ENCODE measurements around the gene CAMP. TPM values are rescaled to one million over a fixed set of nuclear protein-coding genes. Genes with fewer than 3 reads are reported as not detected.

Gene CAMP
- total and polyA plus RNA-seq, 2 of the 13 experiments (the other 11 are each of a cell fraction or from before 2014, with no cell fraction given), result not detected

DNA sequence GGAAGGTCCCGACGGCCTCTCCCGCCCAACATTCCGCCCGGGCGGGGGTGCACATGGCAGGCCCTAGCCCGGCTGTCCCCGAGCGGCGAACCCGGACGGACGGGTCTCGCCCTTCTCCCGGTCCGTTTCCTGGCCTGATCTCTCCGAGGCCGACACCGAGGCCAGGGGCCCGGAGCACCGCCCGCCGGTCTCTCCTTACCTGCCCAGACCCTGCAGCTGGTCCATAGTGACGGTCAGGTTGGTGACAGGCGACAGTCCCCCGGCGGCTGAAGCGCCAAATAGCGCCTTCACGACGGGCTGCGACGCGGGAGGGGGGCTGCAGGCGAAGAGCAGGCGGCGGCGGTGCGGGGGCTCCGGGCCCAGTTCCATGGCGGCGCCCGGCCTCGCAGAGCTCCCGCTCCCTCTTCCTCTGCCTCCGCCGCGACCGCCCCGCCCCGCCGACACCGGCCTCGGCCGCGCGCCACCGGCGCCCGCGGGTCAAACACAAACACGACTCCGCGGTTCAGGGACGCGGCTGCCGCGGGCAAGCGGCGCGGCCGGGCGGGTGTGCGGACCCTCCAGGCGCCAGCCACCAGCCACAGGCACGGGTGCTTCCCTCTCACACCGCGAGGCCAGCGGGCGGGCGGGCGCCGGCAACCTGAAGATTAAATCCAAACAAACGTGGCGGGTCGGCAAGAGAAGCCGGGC lies 35.6 kb upstream of the CAMP start (continued):
- TF ChIP-seq ZBTB3 (CRISPR knock-in tag; IDR thresholded peaks at IDR 0.05; ENCODE audit: borderline replicate concordance, low read depth) (no peak), KDM5B (CRISPR knock-in tag; IDR thresholded peaks at IDR 0.05; ENCODE audit: borderline replicate concordance) (no peak), KLF11 (CRISPR knock-in tag; IDR thresholded peaks at IDR 0.05) (no peak), ZNF552 (CRISPR knock-in tag; IDR thresholded peaks at IDR 0.05; ENCODE audit: borderline replicate concordance) (no peak), SP2 (CRISPR knock-in tag; IDR thresholded peaks at IDR 0.05) (no peak), ZNF225 (CRISPR knock-in tag; IDR thresholded peaks at IDR 0.05) (no peak), ATF1 (CRISPR knock-in tag; IDR thresholded peaks at IDR 0.05) (no peak), SRSF1 (optimal IDR thresholded peaks at IDR 0.05; ENCODE audit: low read depth, low read length) (no peak), PAX8 (CRISPR knock-in tag; IDR thresholded peaks at IDR 0.05; ENCODE audit: borderline replicate concordance) (no peak; the same call in 1 of the 2 replicates), CENPT (CRISPR knock-in tag; IDR thresholded peaks at IDR 0.05; ENCODE audit: low read depth) (no peak), ZNF367 (CRISPR knock-in tag; IDR thresholded peaks at IDR 0.05; ENCODE audit: borderline replicate concordance) (peak; percentile 22; the same call in 1 of the 2 replicates), NCOA5 (CRISPR knock-in tag; IDR thresholded peaks at IDR 0.05) (no peak), ZNF569 (CRISPR knock-in tag; IDR thresholded peaks at IDR 0.05; ENCODE audit: borderline replicate concordance) (no peak)
- TF ChIP-seq, protein P1, sequence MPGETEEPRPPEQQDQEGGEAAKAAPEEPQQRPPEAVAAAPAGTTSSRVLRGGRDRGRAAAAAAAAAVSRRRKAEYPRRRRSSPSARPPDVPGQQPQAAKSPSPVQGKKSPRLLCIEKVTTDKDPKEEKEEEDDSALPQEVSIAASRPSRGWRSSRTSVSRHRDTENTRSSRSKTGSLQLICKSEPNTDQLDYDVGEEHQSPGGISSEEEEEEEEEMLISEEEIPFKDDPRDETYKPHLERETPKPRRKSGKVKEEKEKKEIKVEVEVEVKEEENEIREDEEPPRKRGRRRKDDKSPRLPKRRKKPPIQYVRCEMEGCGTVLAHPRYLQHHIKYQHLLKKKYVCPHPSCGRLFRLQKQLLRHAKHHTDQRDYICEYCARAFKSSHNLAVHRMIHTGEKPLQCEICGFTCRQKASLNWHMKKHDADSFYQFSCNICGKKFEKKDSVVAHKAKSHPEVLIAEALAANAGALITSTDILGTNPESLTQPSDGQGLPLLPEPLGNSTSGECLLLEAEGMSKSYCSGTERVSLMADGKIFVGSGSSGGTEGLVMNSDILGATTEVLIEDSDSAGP (CRISPR knock-in tag; IDR thresholded peaks at IDR 0.05; ENCODE audit: borderline replicate concordance), result peak; percentile 56; the same call in 1 of the 2 replicates
- TF ChIP-seq, protein P2, sequence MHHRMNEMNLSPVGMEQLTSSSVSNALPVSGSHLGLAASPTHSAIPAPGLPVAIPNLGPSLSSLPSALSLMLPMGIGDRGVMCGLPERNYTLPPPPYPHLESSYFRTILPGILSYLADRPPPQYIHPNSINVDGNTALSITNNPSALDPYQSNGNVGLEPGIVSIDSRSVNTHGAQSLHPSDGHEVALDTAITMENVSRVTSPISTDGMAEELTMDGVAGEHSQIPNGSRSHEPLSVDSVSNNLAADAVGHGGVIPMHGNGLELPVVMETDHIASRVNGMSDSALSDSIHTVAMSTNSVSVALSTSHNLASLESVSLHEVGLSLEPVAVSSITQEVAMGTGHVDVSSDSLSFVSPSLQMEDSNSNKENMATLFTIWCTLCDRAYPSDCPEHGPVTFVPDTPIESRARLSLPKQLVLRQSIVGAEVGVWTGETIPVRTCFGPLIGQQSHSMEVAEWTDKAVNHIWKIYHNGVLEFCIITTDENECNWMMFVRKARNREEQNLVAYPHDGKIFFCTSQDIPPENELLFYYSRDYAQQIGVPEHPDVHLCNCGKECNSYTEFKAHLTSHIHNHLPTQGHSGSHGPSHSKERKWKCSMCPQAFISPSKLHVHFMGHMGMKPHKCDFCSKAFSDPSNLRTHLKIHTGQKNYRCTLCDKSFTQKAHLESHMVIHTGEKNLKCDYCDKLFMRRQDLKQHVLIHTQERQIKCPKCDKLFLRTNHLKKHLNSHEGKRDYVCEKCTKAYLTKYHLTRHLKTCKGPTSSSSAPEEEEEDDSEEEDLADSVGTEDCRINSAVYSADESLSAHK (CRISPR knock-in tag; IDR thresholded peaks at IDR 0.05; ENCODE audit: borderline replicate concordance), result no peak
- TF ChIP-seq, protein P3, sequence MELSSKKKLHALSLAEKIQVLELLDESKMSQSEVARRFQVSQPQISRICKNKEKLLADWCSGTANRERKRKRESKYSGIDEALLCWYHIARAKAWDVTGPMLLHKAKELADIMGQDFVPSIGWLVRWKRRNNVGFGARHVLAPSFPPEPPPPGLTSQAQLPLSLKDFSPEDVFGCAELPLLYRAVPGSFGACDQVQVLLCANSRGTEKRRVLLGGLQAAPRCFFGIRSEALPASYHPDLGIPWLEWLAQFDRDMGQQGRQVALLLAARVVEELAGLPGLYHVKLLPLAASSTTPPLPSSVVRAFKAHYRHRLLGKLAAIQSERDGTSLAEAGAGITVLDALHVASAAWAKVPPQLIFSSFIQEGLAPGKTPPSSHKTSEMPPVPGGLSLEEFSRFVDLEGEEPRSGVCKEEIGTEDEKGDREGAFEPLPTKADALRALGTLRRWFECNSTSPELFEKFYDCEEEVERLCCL (CRISPR knock-in tag; IDR thresholded peaks at IDR 0.05; ENCODE audit: borderline replicate concordance), result no peak
- TF ChIP-seq, protein P4, sequence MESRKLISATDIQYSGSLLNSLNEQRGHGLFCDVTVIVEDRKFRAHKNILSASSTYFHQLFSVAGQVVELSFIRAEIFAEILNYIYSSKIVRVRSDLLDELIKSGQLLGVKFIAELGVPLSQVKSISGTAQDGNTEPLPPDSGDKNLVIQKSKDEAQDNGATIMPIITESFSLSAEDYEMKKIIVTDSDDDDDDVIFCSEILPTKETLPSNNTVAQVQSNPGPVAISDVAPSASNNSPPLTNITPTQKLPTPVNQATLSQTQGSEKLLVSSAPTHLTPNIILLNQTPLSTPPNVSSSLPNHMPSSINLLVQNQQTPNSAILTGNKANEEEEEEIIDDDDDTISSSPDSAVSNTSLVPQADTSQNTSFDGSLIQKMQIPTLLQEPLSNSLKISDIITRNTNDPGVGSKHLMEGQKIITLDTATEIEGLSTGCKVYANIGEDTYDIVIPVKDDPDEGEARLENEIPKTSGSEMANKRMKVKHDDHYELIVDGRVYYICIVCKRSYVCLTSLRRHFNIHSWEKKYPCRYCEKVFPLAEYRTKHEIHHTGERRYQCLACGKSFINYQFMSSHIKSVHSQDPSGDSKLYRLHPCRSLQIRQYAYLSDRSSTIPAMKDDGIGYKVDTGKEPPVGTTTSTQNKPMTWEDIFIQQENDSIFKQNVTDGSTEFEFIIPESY (CRISPR knock-in tag; IDR thresholded peaks at IDR 0.05), result no peak
- TF ChIP-seq, protein P5, sequence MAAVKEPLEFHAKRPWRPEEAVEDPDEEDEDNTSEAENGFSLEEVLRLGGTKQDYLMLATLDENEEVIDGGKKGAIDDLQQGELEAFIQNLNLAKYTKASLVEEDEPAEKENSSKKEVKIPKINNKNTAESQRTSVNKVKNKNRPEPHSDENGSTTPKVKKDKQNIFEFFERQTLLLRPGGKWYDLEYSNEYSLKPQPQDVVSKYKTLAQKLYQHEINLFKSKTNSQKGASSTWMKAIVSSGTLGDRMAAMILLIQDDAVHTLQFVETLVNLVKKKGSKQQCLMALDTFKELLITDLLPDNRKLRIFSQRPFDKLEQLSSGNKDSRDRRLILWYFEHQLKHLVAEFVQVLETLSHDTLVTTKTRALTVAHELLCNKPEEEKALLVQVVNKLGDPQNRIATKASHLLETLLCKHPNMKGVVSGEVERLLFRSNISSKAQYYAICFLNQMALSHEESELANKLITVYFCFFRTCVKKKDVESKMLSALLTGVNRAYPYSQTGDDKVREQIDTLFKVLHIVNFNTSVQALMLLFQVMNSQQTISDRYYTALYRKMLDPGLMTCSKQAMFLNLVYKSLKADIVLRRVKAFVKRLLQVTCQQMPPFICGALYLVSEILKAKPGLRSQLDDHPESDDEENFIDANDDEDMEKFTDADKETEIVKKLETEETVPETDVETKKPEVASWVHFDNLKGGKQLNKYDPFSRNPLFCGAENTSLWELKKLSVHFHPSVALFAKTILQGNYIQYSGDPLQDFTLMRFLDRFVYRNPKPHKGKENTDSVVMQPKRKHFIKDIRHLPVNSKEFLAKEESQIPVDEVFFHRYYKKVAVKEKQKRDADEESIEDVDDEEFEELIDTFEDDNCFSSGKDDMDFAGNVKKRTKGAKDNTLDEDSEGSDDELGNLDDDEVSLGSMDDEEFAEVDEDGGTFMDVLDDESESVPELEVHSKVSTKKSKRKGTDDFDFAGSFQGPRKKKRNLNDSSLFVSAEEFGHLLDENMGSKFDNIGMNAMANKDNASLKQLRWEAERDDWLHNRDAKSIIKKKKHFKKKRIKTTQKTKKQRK (IDR thresholded peaks at IDR 0.05; ENCODE audit: low read length), result no peak

All from HepG2 (cell line).